ENCODE measurements around the gene SPATA13.
"Not testable (repeated sequence)": the region's sequence is repeated elsewhere in the genome, so short reads cannot be mapped to it uniquely, and the experiment has no call there.

- not testable (repeated sequence) for TF ChIP-seq CTCF (IDR thresholded peaks at IDR 0.05 in 2 of 3, conservative IDR thresholded peaks at IDR 0.05 in 1 of 3; ENCODE audit: borderline replicate concordance in 1 of 3, insufficient read depth in 1 of 3, low read depth in 2 of 3, low read length in 2 of 3); POLR2A (IDR thresholded peaks at IDR 0.05; ENCODE audit: borderline replicate concordance, extremely low read depth, insufficient read depth, insufficient read length); EZH2phosphoT487 (IDR thresholded peaks at IDR 0.05; ENCODE audit: borderline replicate concordance); REST (IDR thresholded peaks at IDR 0.05; ENCODE audit: low read depth); RAD21 (IDR thresholded peaks at IDR 0.05; ENCODE audit: low read depth)
Observed at GRCh38 chr13:24205076-24205475, 44.6 kb downstream of the SPATA13 start.

All from HCT116 (cell line).